ENCODE data around the gene SPOCD1. TPM values are rescaled to one million over a fixed set of nuclear protein-coding genes. Genes with fewer than 3 reads are reported as not detected.

Gene SPOCD1
- not detected for polyA plus RNA-seq (2012; ENCODE audit: insufficient read depth, insufficient read length, low read depth)

DNA sequence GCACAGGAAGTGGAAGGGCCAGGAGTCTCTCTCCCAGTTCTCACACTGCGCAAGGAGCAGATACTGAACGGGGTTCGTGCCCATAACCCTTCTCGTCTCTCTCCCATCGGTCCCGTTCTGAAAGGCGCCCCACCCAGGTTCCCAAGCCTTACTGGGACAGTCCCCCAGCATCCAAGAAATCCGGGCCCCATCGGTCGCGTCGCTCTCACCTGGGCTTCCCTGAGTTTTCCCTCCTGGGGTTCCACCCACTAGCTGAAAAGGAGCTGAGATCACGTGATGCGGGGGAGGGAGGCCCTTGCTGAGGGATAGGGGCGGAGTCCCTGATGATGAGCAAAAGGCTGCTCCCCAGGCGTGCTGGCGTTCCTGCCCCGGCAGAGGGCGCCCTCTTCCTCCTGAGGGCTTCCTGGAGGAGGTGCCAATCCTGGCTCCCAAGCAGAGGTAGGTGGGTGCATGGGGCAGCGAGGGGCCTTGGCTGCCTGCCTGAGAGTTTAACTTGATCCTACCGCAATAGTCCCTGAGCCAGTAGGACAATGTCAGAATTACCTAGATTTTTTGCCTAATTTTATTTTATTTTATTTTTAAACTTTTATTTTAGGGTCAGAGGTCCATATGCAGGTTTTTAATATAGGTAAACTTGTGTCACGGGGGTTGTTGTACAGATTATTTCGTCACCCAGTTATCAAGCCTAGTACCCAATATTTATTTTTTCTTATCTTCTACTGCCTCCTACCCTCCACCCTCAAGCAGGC lies at the start of gene SPOCD1:
TSS of gene SPOCD1 (minus strand) at position 271 of the 749 bp plus-strand sequence. CDS start 689 bp downstream, outside the sequence.
- H3K4me3 ChIP-seq (ENCODE audit: low read depth, low read length), result no peak within 1 kb of the TSS
- TF ChIP-seq, protein P1, sequence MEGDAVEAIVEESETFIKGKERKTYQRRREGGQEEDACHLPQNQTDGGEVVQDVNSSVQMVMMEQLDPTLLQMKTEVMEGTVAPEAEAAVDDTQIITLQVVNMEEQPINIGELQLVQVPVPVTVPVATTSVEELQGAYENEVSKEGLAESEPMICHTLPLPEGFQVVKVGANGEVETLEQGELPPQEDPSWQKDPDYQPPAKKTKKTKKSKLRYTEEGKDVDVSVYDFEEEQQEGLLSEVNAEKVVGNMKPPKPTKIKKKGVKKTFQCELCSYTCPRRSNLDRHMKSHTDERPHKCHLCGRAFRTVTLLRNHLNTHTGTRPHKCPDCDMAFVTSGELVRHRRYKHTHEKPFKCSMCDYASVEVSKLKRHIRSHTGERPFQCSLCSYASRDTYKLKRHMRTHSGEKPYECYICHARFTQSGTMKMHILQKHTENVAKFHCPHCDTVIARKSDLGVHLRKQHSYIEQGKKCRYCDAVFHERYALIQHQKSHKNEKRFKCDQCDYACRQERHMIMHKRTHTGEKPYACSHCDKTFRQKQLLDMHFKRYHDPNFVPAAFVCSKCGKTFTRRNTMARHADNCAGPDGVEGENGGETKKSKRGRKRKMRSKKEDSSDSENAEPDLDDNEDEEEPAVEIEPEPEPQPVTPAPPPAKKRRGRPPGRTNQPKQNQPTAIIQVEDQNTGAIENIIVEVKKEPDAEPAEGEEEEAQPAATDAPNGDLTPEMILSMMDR (IDR thresholded peaks at IDR 0.05; ENCODE audit: low read depth, low read length), result peak; percentile 59
- H3K4me1 ChIP-seq, result peaks cover 5% of the 10 kb centered on the region; the same call in 1 of the 2 replicates
- H3K36me3 ChIP-seq, result no peaks in the 10 kb centered on the region
- DNase-seq, result peak; percentile 76
- no peaks in the 10 kb centered on the region for H3K9me3 ChIP-seq
- H3K27me3 ChIP-seq, result no peaks in the 10 kb centered on the region

DNA sequence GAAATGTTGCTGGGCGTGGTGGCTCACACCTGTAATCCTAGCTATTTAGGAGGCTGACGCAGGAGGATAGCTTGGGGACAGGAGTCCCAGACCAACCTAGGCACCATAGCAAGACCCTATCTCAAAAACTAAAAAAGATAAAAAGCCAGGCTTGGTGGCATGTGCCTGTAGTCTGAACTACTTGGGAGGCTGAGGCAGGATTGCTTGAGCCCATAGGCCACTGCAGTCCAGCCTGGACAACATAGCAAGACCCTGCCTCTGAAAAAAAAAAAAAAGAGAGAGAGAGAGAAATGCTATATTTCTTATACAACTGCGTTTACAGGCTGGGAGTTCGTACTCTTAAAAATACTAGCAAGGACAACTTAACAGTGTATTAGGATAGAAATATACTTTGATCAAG lies 46.2 kb upstream of the SPOCD1 start:
- TF ChIP-seq, protein P1 (IDR thresholded peaks at IDR 0.05; ENCODE audit: low read depth, low read length), result no peak
- H3K27me3 ChIP-seq, result no peaks in the 10 kb centered on the region
- no peak for DNase-seq
- no peaks in the 10 kb centered on the region for H3K36me3 ChIP-seq
- no peaks in the 10 kb centered on the region for H3K9me3 ChIP-seq
- H3K4me1 ChIP-seq, result no peaks in the 10 kb centered on the region
- no peak overlapping the region for H3K4me3 ChIP-seq (ENCODE audit: low read depth, low read length)

DNA sequence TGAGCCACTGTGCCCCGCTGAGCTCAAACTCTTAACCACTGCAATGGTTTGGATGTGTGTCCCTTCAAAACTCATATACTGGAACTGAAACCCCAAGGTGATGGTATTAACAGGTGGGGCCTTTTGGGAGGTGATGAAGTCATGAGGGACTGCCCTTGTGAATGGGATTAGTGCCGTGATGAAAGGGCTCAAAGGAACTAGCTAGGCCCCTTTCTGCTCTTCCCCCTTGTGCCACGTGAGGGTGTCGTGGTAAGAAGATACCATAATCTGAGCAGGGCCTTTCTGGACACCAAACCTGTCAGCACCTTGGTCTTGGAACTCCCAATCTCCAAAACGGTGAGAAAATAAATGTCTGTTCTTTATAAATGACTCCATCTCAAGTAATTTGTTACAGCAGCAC lies 45.5 kb upstream of the SPOCD1 start:
- TF ChIP-seq, protein P1 (IDR thresholded peaks at IDR 0.05; ENCODE audit: low read depth, low read length), result no peak
- no peaks in the 10 kb centered on the region for H3K27me3 ChIP-seq
- H3K4me3 ChIP-seq (ENCODE audit: low read depth, low read length), result no peak overlapping the region
- H3K36me3 ChIP-seq, result no peaks in the 10 kb centered on the region
- no peaks in the 10 kb centered on the region for H3K9me3 ChIP-seq
- no peak for DNase-seq
- no peaks in the 10 kb centered on the region for H3K4me1 ChIP-seq

DNA sequence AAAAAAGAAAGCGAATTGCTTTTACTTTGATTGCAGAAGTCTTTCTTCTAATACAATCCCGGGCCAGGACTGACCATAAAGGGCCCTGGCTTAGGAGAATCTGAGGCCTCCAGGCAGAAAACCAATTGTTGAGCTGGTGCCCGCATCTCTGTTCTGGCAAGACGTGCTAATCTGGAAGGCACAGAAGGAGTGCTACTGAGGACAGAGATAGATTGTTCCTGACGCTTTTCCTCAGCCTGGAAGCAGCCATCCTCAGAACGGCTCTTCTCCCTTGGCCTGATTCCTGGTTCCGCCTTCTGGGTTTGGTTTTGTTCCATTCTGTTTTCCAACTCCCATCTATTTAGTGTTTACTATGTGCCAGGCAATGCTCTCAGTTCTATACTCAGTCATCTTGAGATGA lies 44.8 kb upstream of the SPOCD1 start:
- no peak for DNase-seq
- TF ChIP-seq, protein P1 (IDR thresholded peaks at IDR 0.05; ENCODE audit: low read depth, low read length), result no peak
- Histone ChIP-seq H3K4me1 (no peaks in the 10 kb centered on the region), H3K4me3 (ENCODE audit: low read depth, low read length) (no peak overlapping the region), H3K27me3 (no peaks in the 10 kb centered on the region), H3K9me3 (no peaks in the 10 kb centered on the region), H3K36me3 (no peaks in the 10 kb centered on the region)

DNA sequence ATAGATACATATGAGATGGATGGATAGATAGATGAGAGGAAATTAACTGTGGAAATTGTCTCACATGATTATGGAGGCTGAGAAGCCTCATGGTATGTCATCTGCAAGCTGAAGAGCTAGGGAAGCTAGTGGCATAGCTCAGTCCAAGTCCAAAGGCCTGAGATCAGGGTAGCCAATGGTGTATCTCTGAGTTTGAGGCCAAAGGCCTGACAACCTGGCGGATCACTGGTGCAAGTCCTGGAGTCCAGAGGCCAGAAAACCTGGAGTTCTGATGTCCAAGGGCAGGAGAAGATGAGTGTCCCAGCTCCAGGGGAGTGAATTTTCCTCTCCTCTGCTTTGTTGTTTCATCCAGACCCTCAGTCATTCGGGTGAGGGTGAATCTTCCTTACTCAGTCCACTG lies 43.9 kb upstream of the SPOCD1 start:
- Histone ChIP-seq H3K4me1 (no peaks in the 10 kb centered on the region), H3K36me3 (no peaks in the 10 kb centered on the region), H3K4me3 (ENCODE audit: low read depth, low read length) (no peak overlapping the region), H3K9me3 (no peaks in the 10 kb centered on the region), H3K27me3 (no peaks in the 10 kb centered on the region)
- no peak for DNase-seq
- TF ChIP-seq, protein P1 (IDR thresholded peaks at IDR 0.05; ENCODE audit: low read depth, low read length), result no peak

DNA sequence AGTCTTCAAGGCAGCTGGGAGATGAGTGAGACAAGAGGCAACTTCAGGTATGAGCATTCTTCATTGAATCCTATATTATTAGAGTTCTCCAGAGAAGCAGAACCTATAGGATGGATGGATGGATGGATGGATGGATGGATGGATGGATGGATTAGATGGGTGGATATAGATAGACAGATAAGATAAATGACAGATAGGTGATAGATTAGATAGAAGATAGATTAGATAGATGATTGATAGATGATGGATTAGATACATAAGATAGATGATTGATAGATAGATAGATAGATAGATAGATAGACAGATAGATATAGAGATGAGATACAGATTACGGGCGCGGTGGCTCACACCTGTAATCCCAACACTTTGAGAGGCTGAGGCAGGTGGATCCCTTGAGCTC lies 43.2 kb upstream of the SPOCD1 start:
- Histone ChIP-seq H3K4me1 (no peaks in the 10 kb centered on the region), H3K9me3 (no peaks in the 10 kb centered on the region), H3K4me3 (ENCODE audit: low read depth, low read length) (no peak overlapping the region), H3K27me3 (no peaks in the 10 kb centered on the region), H3K36me3 (no peaks in the 10 kb centered on the region)
- TF ChIP-seq, protein P1 (IDR thresholded peaks at IDR 0.05; ENCODE audit: low read depth, low read length), result no peak
- DNase-seq, result no peak
